Bladder microvascular endothelial cell (primary cell): ENCODE measurements around the gene PDK3. TPM values are rescaled to one million over a fixed set of nuclear protein-coding genes. Genes with fewer than 3 reads are reported as not detected.

Source experiments
- total RNA-seq: library from RNA; depleted of rRNA; stranded (reverse); fragments of >200 nt; gene quantifications from 2 replicates; pipeline ENCODE4 v1.2.3, GENCODE V29; 2014

The PDK3 gene
- 3.8 and 4.5 TPM in 2 replicates for total RNA-seq

DNA sequence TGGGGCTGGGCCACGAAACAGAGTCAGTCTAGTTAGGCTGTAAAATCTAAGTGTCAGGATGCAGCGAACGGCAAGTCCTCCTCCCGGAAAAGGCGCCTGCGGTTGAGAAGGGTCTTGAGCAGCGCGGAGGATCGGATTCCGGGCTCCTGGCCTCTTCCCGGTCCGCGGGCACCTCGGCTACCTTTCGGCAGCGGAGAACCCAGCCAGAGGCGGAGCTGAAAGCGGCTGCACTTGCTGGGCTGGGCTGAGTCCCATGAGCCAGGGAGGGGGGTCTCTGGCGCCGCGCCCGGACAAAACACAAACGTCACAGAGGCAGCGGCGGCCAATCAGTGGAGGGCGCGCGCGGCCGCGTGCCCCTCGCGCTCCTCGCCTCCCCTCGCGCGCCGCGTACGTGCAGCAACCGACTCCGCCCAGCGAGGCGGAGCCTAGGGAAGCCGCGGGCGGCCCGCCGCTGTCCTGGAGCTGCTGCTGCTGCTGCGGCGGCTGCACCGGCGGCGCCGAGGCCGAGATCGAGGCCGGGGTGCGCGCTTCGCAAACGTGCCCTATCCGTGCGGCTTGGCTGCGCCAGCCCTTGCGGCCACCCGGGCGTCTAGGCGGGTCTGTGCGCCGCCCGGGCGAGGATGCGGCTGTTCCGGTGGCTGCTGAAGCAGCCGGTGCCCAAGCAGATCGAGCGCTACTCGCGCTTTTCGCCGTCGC is at the start of gene PDK3:
Gene PDK3 (plus strand): TSS at position 451 of the 696 bp plus-strand sequence. CDS start 170 bp downstream, at position 621.

Other genes starting within 250 kb of the PDK3 start
- gene SUPT20HL2, start 151.2 kb upstream of the PDK3 start, total RNA-seq = not detected in 2 replicates
- not detected in 2 replicates for gene SUPT20HL1, start 104.6 kb upstream of the PDK3 start, total RNA-seq
- gene PCYT1B, start 182.1 kb downstream of the PDK3 start, total RNA-seq = not detected in 2 replicates
- gene POLA1, start 228.6 kb downstream of the PDK3 start, total RNA-seq = 14.4 and 18.2 TPM in 2 replicates